Measurements from ENCODE around the gene KRT4.
A peak's percentile ranks its signal among the peaks of the same experiment; 100 is the strongest.

The KRT4 gene

DNA sequence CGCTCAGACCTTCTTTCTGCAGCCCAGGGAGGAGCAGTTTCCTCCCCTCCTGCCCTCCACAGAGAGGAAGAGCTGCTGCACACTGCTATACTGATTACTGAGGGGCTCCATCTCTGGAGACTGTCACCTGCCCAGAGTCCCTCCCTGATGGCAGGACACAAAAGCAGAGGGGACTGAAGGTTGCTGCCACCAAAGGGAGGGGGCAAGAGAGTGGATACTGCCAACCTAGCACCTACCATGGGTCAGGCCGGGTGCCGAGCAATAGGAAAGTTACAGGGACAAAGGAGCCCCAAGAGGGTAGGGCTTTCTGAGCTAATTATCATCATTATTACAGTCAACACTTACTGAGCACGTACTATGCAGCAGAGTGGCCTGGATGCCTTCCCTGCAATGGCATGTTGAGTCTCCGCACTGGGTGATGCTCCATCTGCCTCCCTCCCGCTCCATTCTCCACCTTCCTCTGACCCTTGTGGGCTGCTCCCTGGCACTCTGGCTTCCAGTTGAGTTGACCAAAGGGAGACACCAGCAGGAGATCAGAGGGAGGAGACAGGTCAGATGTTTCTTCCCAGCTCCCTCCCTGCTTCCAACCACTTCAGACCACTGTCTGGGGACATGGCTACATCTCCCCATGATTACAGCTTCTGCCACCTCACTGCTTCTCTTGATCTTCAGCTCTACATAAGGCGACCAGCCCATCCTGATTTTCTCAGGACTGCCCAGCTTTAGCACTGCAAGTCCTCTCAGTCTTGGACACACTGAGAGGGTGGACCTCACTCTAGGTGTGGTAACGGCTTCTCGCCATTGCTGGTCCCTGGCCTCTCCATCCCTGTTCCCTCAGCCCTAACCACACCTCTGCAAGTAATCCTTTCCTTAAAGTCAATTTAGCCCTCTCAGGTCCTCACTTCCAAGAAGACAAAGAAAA is 22.8 kb upstream of the KRT4 start:
- no peak for DNase-seq (ENCODE audit: low spot score)

DNA sequence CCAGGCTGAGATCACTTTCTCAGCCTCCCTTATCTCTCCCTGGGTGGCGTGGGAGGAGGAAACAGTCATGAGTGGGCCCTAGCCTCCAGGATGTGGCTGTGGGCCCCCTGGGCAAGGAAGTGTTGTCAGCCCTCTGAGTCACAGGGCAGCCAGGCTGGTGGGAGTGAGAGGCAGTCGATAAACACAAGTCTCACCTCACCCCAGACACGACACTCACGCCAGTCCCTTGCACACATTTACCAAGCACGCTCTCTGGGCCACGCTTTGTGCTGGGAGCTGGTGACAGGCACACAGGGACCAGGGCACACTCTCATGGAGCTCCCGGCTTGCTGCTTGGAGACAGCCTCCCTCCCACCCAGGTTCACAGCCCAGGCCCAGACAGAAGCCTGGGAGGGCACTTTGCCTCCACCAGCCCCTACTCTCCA is 22.1 kb upstream of the KRT4 start:
- DNase-seq (ENCODE audit: low spot score), result peak; percentile 46

DNA sequence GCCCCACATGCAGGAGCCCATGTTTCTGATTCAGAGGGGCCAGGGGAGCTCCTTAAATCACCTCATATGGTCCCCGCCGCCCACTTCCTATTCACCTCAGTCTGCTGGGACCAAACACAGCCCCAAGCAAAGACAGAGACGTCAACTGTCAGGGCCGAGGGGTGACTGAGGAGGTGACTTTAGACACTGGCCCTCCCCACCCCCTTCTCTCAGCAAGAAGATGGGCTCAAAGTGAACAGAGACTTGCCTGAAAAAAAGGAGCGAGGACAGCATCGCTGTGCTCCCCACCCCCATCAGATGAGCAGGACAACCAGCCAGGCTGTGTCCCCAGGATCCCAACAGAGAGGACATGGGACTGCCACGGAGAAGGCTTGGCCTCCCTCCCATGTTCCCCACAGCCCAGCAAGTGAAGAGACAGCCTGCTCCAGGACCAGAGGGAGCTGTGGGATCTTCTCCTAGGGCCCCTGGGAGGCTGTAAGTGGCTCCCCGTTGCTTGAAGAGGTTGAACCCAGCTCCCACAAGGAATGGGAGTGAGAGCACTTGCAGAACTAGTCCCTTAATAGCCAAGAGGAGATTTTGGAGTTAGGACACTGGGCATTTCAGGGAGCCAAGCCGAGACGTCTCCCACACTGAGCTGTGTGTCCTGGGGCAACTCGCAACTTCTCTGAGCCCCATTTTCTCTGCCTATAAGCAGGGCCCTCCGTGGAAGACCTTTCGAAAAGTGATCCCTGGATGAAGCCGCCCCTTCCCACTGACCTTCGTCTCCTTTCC is 21.5 kb upstream of the KRT4 start:
- DNase-seq (ENCODE audit: low spot score), result no peak

DNA sequence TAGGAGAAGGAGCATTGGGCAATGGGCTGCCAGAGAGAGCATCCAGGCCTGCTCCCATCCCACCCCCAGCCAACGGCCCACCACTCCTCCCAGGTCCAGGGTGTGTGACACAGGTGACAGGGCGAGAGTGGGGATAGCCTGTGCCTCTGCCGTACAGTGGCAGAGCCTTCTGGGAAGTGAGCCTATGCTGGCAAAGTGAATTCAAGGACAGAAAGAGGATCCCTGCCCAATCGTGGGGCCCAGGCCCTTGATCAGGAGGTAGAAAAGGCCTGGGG is 20.7 kb upstream of the KRT4 start:
- no peak for DNase-seq (ENCODE audit: low spot score)

DNA sequence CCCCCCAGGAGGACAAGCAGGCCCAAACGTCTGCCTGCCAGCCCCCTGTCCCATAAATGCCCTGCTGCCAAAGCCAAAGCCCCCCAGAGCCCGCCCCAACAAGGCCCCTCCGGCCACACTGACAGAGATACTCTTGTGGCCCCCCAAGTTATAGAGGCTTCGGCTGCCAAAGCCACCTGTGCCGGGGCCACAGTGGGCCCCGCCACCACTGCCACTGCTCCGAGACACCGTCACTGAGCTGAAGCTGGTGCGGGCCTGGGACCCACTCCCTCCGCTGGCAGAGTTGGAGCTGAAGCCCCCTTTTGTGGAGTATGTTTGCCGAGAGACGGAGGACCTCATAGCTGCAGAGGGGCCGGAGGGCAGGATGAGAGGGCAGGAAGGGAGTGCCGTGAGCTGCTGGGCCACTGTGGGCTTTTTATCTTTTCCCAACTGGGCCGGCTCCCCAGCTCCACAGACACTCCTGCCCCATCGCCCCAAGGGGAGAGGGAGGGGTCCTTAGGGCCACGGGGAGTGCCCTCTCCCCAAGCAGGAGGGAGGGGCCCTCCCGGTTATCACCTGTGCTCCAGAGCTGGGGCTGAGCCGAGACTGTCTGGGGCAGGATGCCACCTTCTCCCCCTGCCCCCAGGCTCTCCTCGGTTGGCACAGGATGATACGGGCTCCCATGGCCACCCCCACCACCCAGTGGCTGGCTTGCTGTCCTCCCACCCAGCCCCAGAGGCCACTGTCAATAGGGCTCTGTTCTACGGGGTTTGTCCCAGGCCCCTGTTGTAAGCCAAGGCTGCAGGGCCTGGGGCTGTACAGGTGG is 20.2 kb upstream of the KRT4 start, which contains the start of gene KRT79:
Gene KRT79 (minus strand): TSS at position 390 of the 805 bp plus-strand sequence. CDS start 51 bp downstream, at position 339.
- DNase-seq (ENCODE audit: low spot score), result no peak

DNA sequence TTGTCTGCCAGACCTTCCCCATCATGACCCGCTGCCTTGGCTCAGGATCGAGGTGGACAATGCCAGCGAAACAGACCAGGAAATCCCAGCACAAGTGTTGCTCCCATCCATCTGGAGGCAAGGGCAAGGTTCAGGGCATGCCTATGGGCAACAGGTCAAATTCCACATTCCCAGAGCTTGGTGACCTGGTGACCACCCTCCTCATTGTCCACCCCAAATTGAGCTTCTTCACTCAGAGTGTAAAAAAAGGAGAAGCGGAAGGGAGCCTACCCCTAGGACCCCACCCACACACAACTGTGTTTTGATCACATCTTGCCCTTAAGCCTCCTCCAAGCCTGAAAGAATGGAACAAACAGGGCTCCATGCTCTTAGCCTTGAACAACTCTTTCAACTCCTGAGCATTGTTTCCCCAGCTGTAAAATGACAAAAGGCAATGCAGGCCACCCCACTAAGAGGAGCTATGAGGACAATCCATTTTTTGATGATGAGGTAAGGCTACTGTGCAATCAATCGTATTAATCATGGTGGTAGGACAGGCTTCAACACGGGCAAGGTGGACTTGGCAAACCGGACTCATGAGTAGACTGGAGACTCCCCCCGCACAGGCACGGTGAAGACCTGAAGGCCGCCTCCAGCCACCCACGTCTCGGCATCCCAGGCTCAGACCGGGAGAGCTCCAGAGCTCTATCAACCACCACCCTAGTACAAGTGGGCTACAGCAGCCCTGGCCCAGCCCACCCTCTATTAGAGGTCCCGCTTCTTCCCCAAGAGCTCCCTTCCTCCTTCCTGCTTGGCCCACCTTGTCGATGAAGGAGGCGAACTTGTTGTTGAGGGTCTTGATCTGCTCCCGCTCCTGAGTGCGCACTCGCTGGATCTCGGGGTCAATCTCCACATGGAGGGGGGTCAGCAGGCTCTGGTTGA is 19.3 kb upstream of the KRT4 start:
- no peak for DNase-seq (ENCODE audit: low spot score)

DNA sequence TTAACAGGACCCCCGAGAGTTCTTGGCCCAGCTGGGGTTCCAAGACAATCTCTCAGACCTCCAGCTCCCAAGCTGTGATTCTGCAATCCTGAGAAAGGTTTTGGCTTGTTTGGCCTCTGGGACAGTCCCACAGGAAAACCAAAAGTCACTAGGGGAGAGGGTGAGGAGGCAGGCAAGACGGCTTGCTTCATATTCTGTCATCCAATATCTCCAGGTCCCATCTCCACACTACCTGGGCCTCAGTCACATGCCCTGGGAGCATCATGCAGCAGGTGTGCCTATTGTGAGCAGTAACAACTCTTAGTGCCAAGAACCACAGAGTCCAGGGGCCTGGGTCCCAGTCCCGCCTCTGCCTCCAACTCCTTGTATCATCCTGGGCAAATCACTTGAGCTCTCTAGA is 18.5 kb upstream of the KRT4 start:
- DNase-seq (ENCODE audit: low spot score), result no peak

DNA sequence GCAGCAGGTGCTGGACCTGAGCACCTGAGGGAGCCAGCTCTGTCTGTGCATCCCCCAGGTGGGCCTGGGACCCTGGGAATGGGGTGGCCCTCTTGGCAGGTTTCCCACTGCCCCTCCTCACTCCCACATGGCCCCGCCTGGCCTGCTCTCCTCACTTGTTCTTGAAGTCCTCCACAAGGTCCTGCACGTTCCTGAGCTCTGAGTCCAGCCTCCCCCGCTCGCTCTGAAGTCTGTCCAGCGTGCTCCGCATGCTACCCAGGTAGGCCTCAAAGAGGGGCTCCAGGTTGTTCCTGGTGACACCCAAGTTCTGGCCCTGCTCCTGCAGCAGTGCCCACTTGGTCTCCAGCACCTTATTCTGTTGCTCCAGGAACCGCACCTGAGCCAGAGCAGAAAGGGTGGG is 17.3 kb upstream of the KRT4 start:
- DNase-seq (ENCODE audit: low spot score), result no peak

DNA sequence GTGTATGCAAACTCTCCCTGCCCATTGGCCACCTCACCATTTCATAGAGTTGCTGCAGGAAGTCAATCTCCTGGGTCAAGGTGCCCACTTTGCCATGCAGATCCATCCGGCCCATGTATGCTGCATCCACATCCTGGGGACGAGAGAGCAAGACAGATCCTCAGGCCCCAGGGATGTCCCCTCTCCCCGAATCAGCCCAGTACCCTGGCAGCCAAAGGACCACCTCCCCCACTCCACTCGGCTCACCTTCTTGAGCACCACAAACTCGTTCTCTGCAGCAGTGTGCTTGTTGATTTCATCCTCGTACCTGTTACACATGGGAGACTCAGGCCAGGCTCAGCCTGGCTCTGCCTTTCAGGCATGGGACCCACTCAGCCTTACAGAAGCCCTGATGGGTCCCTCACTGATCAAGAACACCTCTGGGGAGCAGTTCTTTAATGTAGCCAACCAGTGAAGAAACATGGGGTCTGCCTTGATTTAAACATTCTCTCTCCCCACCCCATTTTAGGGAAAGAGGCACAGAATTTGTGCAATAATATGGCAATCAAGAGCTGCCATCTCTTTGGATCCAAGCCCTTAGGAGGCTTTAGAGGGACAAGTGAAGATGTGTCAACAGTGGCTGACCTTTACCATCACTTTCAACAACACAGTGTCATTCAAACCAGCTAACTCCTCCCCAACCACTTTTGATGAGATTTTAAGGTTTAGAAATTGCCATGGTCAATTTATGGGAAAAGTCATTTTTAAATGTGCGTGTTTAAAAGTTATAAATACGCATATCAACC is 16.3 kb upstream of the KRT4 start:
- no peak for DNase-seq (ENCODE audit: low spot score)

DNA sequence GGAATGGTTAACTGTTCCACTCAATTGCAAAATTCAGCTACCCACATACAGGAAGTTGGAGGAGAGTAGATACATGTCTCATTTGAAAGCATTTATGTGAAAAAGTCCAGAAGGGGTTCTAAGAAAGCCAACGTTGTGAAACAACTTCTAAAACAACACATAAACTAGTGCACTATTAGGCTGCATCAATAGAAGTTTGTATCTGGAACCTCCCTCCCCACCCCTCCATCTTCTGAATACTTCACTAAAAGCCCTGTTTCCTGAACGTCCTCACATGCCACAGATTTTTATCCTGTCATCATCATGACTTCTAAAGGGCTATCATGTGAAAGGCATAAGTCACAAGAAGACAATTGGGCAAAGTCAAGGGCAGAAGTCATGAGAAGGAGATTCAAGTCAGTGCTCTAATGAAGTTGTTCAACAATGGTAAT is 14.7 kb upstream of the KRT4 start:
- DNase-seq (ENCODE audit: low spot score), result no peak

DNA sequence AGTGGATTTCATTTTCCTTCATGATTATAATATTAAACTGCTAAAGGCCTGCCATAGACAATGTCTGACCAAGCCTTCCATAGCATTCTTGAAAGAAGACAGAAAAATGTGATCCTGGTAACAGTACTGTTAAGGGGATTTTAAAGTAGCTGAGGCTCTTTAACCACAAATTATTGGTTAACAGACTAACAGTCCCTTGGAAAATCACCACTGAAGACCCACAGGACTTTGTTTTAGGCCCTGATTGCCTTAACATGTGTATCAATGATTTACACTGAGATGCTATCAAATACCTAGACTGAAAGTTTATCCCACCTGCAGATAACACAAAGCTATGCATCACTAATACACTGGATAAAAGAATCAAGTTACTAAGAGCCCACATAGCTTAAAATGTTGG is 14.2 kb upstream of the KRT4 start:
- DNase-seq (ENCODE audit: low spot score), result no peak

DNA sequence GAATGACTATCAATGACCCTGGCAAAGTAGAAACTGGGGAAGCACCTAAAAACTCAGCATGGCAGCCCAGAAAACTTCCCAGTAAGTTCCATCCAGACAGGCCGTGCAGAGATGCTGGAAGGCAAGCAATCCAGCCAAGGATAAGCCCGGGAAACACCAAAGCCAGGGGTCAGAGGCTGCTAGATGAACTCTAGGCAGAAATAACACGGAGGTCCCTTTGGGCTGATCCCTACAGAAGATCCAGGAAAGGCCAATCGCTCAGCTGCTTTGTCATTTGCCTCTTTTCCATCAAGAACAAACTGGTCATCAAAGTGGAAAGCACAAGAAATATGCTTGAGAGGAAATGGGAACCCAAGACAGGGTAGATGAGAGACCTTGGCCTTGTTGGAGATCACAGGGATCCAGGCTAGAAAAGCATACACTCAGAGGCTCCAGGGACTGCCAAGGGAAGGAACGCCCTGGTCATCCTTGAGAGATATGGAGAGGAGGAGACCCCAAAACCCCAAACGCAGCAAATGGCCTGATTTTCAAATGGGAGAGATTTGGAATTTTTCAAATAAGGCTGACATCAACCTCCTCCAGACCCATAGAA is 13.7 kb upstream of the KRT4 start:
- no peak for DNase-seq (ENCODE audit: low spot score)

DNA sequence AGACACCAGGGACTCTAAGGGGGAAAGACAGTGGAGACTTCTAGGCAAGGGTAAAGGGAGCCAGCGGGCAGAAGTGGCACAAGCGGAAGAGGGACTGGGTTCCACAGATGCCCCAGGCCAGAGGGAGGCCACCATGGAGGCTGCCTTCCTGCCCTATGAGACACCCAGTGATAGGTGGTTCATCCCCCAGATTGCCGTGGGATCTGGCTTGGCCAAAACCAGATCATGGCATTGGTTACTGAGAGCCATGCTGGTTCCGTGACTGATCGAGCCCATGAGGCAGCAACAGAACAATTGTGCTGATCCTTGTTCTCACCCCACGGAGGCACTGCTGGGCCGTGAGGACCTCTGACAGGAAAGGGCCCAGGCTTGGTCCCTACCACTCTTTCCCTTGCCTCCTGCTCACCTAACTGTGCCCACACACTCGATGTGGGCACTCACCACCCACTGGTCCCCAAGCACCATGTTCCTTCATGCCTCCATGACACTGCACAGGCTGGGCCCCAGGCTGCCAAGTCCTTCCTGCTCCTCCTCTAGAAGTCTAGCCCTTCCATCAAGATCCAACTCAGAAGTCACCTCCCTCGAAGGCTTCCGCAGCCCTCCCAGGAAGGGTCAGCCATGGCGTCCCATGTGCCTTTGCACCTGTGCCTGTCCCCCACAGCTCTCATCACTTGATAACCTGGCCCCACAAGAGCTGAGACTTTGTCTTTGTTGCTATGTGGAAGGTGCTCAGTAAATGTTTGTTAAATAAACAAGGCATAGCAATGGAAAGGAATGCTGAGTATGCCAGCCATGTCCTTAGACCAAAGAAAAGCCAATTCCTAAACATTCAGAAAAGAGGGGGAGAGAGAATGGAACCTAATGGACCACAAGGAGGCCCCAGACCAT is 12.9 kb upstream of the KRT4 start:
- no peak for DNase-seq (ENCODE audit: low spot score)

DNA sequence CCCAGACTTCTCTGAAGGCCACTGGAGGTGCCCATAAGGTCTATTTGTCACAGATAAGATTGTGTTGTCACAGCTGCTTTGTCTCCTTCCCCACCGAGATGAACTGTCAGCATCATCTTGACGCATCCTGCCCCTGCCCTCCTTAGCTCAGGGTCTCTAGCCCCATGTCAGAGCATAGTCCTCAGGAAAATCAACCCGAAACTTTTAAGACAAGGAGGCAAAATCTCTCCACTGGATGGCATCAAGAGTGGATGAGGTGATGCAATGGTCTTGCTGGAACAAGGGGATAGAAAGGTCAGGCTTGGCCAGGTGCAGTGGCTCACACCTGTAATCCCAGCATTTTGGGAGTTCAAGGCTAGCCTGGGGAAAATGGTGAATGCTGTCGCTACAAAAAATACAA is 12.0 kb upstream of the KRT4 start:
- DNase-seq (ENCODE audit: low spot score), result no peak

DNA sequence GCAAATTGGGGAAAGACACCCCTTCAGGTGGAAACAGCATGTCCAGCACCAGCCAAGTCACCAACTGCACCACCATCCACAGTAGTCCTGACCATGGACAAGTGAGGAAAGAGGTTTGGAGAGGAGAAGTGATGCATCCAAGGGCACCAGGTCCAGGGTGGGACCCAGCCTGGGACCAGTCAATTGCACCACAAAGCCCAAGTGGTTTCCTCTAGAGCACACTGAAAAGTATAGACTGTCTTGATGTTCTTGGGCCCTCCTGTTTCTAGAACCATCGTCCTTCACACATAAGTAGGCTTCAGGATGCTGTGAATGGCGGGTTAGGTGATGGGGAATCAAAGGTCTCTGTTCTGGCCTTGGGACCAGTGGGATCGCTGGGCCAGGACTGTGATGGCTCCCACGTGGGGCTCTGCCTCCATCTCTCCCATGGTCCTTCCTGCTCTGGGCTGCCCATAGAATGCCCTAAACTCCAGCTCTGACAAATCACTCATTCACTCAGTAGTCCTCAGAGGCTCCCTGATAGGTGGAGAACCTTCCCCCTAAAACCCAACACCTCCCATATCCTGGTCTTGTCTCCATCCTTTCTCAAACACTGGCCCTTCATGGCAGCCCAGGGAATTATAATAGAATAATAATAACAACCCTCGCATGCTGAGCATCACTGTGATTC is 11.0 kb upstream of the KRT4 start:
- DNase-seq (ENCODE audit: low spot score), result no peak

DNA sequence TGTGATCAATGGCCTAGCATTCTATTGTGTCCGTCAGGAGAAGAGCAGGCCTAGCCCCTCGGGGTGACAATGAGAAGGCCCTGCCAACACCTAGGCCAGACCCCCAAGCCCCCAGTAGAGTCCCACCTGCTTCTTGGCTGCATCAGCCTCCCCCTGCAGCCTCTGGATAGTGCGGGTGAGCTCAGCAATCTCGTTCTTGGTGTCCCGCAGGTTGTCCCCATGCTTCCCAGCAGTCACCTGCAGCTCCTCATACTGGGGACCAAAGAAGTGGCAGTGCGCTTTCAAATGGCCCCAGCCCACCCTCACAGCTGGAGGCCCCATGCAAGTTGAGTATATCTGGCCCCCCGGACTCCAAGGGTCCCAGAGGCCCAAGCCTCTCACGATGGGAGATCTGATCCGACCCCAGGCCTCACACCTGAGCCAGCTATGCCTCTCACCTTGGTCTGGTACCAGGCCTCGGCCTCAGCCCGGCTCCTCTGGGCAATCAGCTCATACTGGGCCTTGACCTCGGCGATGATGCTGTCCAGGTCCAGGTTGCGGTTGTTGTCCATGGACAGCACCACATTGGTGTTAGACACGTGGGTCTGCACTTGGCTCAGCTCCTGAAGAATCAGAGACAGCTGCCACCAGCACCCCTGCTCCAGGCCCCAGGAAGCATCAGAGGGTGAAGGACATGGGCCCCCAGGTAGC is 10.0 kb upstream of the KRT4 start:
- DNase-seq (ENCODE audit: low spot score), result no peak

DNA sequence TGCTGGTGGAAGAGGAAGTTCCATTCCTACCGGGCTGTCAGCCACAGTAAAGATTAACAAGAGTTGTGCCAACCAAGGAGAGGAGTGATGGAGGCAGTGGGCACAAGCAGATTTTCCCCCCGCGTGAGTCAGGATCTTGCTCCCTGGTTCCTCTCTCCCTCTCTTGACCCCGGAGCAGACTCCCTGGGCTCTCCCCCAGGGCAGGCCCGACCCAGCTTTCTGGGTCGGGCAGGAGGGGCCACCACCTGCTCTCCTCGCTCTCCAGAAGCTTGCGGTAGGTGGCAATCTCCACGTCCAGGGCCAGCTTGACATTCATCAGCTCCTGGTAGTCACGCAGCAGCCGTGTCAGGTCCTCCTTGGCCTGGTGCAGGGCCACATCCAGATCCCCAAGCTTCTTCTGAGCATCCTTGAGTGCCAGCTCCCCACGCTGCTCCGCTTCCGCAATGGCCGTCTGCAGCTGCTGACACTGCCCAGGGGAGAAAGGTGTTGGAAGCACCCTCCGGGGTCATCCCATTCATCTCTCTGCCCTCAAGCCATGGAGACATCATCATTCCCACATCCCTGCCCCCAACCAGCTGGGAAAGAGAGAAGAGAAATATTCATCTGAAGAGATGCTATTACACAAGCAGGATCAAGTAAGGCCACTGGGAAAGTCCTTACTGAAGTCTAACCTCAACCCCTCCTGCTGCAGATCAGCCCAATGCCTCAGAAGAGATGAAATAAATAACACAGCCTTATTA is 9.0 kb upstream of the KRT4 start:
- no peak for DNase-seq (ENCODE audit: low spot score)

All from AG08395 (cell line).